Thymus (tissue), 11 donors: ENCODE data around the gene LRSAM1. TPM values are rescaled to one million over a fixed set of nuclear protein-coding genes. Genes with fewer than 3 reads are reported as not detected.

Experiments
- DNase-seq, 9 donors: peaks; one replicate each; pipeline ENCODE4 v3.0.0-alpha.2; 2013; ENCODE audit warnings: low spot score in 9 of 9, low read depth in 6 of 9, missing footprints in 1 of 9
- H3K27ac ChIP-seq, 2 donors: one replicate each; pipeline ENCODE4 v1.5.1; 2013; ENCODE audit warnings: control low read depth in 1 of 2, low read depth in 1 of 2, low read length in 1 of 2, mild to moderate bottlenecking in 1 of 2, moderate library complexity in 1 of 2
- H3K27me3 ChIP-seq, 2 donors: one replicate each; pipeline ENCODE4 v1.5.1; 2013; ENCODE audit warnings: low read length in 1 of 2; ENCODE audit not compliant: control insufficient read depth in 2 of 2, insufficient read depth in 1 of 2
- H3K36me3 ChIP-seq, 2 donors: one replicate each; pipeline ENCODE4 v1.5.1; 2013; ENCODE audit warnings: low read length in 1 of 2, mild to moderate bottlenecking in 1 of 2, moderate library complexity in 1 of 2; ENCODE audit not compliant: control insufficient read depth in 2 of 2, insufficient read depth in 2 of 2
- H3K4me1 ChIP-seq, 2 donors: one replicate each; pipeline ENCODE4 v1.5.1; 2013; ENCODE audit warnings: low read length in 2 of 2; ENCODE audit not compliant: control insufficient read depth in 2 of 2, insufficient read depth in 2 of 2
- H3K4me3 ChIP-seq, 2 donors: one replicate each; pipeline ENCODE4 v1.5.1; 2013; ENCODE audit warnings: low read length in 2 of 2, control low read depth in 1 of 2, mild to moderate bottlenecking in 1 of 2
- H3K9me3 ChIP-seq, 2 donors: one replicate each; pipeline ENCODE4 v1.5.1; 2013; ENCODE audit warnings: low read length in 1 of 2, mild to moderate bottlenecking in 1 of 2; ENCODE audit not compliant: control insufficient read depth in 2 of 2, insufficient read depth in 1 of 2
- WGBS: extraction: QIAGEN DNeasy Blood & Tissue Kit; methylation state at CpG from one replicate; pipeline ENCODE4 v1.1.7; 2013; 5-methylcytosine and 5-hydroxymethylcytosine counted together
- polyA plus RNA-seq: library from polyadenylated mRNA; stranded (reverse); fragments of 200-250 nt; gene quantifications from one replicate; pipeline ENCODE4 v1.2.3, GENCODE V29; 2013
- total RNA-seq: library from RNA; stranded (reverse); fragments of 120-200 nt; gene quantifications from one replicate; pipeline ENCODE4 v1.2.4, GENCODE V29; 2013
- donor health status: healthy.

The LRSAM1 gene
- total and polyA plus RNA-seq, 2 donors = 4.1 to 24.1 TPM

DNA sequence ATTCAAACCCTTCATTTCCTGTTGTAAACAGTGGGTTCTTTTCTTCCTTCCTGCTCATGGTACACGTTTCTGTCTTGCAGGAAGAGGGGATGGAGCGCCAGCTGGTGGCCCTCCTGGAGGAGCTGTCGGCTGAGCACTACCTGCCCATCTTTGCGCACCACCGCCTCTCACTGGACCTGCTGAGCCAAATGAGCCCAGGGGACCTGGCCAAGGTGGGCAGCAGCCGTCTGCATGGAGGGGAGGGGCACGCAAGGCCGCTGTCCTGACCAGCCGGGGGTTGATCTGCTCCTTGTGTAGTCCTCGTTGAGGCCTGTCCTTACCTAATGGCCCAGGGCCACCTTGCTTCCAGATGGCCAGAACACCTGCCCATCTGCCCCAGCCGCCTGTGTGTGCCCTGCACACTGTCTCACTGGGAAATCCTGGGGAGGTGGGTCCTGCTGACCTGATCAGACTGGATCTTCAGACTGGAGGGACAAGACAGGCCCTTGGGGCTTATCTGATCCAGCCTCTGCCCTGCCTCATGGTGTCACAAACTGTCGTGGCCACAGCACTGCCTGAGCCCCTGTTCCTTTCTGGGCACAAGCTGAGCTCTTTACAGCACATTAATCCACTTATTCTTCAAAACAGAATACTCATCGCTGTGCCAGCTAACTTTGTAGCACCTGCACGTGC lies 44.7 kb downstream of the LRSAM1 start:
- H3K27ac ChIP-seq = no peak overlapping the region
- no peaks in the 10 kb centered on the region for H3K27me3 ChIP-seq
- peaks cover 6% of the 10 kb centered on the region in 2 donors for H3K36me3 ChIP-seq
- peaks cover 0 to 5% of the 10 kb centered on the region in 2 donors for H3K4me1 ChIP-seq
- no peak overlapping the region for H3K4me3 ChIP-seq
- no peak for DNase-seq
- WGBS = 89% methylated on average over 14 of the region's 14 CpGs
- no peaks in the 10 kb centered on the region for H3K9me3 ChIP-seq

DNA sequence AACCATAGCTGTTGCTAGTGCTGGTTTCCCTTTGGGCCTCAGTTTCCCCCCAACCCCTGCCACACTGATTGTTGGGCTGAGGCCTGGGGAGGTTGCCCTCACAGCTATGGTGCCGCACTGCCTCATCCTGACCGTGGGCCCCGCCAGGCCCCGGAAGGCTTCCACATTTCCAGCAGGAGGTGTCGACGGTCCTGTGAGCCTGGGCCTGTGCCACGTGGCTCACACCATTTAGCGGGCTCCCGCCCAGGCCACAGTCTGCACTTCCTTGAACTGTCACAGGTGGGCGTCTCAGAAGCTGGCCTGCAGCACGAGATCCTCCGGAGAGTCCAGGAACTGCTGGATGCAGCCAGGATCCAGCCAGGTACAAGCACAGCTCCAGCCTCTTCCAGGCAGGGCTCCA lies 45.7 kb downstream of the LRSAM1 start:
- H3K4me3 ChIP-seq = no peak overlapping the region
- WGBS = 97% methylated on average over 12 of the region's 12 CpGs
- H3K4me1 ChIP-seq = peaks cover 0 to 5% of the 10 kb centered on the region in 2 donors
- H3K27ac ChIP-seq = no peak overlapping the region
- H3K9me3 ChIP-seq = no peaks in the 10 kb centered on the region
- peaks cover 6% of the 10 kb centered on the region in 2 donors for H3K36me3 ChIP-seq
- no peak for DNase-seq
- no peaks in the 10 kb centered on the region for H3K27me3 ChIP-seq

GRCh38 chr9:127497656-127498290 lies 46.5 kb downstream of the LRSAM1 start:
- Histone ChIP-seq H3K27me3 (no peaks in the 10 kb centered on the region), H3K27ac (no peak overlapping the region), H3K36me3 (peaks cover 2 to 6% of the 10 kb centered on the region in 2 donors), H3K4me3 (no peak overlapping the region), H3K4me1 (peaks cover 0 to 5% of the 10 kb centered on the region in 2 donors), H3K9me3 (no peaks in the 10 kb centered on the region)
- no peak for DNase-seq
- 98% methylated on average over 13 of the region's 13 CpGs for WGBS

DNA sequence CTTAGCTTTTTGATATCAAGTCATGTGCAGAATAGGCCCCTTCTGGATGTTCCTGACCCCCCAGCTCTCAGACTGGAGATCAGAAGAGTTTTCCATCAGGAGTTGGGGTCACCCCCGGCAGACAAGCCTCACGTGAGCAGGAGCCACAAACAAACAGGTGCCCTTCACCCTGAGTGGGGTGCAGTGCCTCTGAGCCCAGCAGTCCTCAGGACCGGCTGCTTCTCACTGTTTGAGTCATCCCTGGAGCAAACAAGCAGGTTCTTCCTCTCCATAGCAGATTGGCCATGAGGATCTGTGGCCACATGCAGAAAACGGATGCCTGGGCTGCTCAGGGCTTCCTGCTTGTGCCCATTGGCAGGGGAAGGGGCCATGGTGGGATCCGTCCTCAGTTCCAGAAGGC lies 47.0 kb downstream of the LRSAM1 start:
- Histone ChIP-seq H3K4me1 (peaks cover 0 to 5% of the 10 kb centered on the region in 2 donors), H3K27me3 (no peaks in the 10 kb centered on the region), H3K9me3 (no peaks in the 10 kb centered on the region), H3K27ac (no peak overlapping the region), H3K4me3 (no peak overlapping the region), H3K36me3 (peaks cover 2 to 6% of the 10 kb centered on the region in 2 donors)
- 96% methylated on average over 5 of the region's 5 CpGs for WGBS
- no peak for DNase-seq

- Histone ChIP-seq H3K27me3 (no peaks in the 10 kb centered on the region), H3K4me1 (peaks cover 0 to 4% of the 10 kb centered on the region in 2 donors), H3K27ac (no peak overlapping the region), H3K36me3 (peaks cover 2 to 6% of the 10 kb centered on the region in 2 donors), H3K4me3 (no peak overlapping the region), H3K9me3 (no peaks in the 10 kb centered on the region)
- 96% methylated on average over 6 of the region's 6 CpGs for WGBS
- no peak for DNase-seq
These were observed 49.1 kb downstream of the LRSAM1 start for GRCh38 chr9:127500399-127500798.

DNA sequence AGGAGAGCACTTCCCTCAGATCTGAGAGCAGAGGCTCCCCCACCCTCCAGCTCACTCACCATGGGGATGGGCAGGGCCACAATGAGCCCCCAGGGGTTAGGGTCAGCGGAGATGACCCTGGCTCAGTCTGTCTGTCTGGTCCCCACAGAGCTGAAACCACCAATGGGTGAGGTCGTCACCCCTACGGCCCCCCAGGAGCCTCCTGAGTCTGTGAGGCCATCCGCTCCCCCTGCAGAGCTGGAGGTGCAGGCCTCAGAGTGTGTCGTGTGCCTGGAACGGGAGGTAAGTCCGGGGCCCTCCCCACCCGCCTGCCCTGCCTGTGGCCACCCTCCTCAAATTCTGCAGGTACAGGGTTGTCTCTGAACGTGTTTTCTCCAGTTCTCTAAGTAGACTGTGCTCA lies 49.6 kb downstream of the LRSAM1 start:
- 96% methylated on average over 9 of the region's 9 CpGs for WGBS
- Histone ChIP-seq H3K4me1 (peaks cover 0 to 2% of the 10 kb centered on the region in 2 donors), H3K9me3 (no peaks in the 10 kb centered on the region)

GRCh38 chr9:127501821-127502343 lies 50.6 kb downstream of the LRSAM1 start:
- DNase-seq = no peak
- WGBS = 97% methylated on average over 12 of the region's 12 CpGs
- no peak overlapping the region for H3K27ac ChIP-seq
- H3K4me3 ChIP-seq = no peak overlapping the region
- peaks cover 2 to 4% of the 10 kb centered on the region in 2 donors for H3K36me3 ChIP-seq
- H3K4me1 ChIP-seq = peaks cover 0 to 2% of the 10 kb centered on the region in 2 donors
- no peaks in the 10 kb centered on the region for H3K9me3 ChIP-seq
- H3K27me3 ChIP-seq = no peaks in the 10 kb centered on the region

More for the DNA sequence above, 49.6 kb downstream of the LRSAM1 start:
- Histone ChIP-seq H3K4me3 (no peak overlapping the region), H3K27ac (no peak overlapping the region), H3K27me3 (no peaks in the 10 kb centered on the region), H3K36me3 (peaks cover 2 to 5% of the 10 kb centered on the region in 2 donors)
- no peak for DNase-seq

- Histone ChIP-seq H3K4me1 (peaks cover 0 to 2% of the 10 kb centered on the region in 2 donors), H3K9me3 (no peaks in the 10 kb centered on the region), H3K27ac (no peak overlapping the region), H3K4me3 (no peak overlapping the region), H3K36me3 (no peaks in the 10 kb centered on the region), H3K27me3 (no peaks in the 10 kb centered on the region)
- DNase-seq = no peak
- WGBS = 97% methylated on average over 21 of the region's 21 CpGs
These were observed 51.5 kb downstream of the LRSAM1 start for GRCh38 chr9:127502706-127503378.

DNA sequence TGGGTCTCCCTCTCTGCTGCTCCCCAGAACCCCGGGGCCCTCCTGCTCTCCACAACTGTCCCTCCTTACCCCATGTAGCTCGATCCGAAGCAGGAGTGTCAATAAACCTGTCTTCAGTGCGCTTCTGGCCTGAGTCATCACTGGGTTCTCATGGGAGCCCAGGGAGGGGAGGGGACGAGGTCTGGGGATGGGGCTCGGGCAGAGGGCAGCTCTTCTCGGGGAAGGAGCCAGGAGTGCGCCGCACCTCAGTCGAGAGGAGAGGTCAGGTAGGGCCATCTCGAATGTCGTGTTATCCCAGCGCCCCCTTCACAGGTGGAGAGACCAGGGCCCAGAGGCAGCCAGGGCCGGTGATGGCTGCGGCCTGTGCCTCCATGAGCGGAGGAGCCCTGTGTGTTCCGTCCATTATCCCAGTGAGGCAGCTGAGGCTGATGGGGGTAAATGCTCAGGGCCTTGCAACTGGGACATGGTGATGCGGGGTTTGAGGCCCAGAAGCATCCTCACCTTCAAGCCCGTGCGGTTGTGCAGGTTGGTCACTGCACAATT lies 52.1 kb downstream of the LRSAM1 start:
- no peak for DNase-seq
- Histone ChIP-seq H3K9me3 (no peaks in the 10 kb centered on the region), H3K4me1 (peaks cover 0 to 2% of the 10 kb centered on the region in 2 donors), H3K27me3 (no peaks in the 10 kb centered on the region), H3K4me3 (no peak overlapping the region), H3K36me3 (no peaks in the 10 kb centered on the region), H3K27ac (no peak overlapping the region)
- WGBS = 96% methylated on average over 20 of the region's 20 CpGs
